Cardiac fibroblast (primary cell): ENCODE measurements around the gene GNAS.

Experiments used
- DNase-seq, 2 donors: peaks; one replicate each; pipeline versions ENCODE4 v3.0.0 to v3.0.0-alpha.2; 2010; ENCODE audit warnings: low read depth in 2 of 2
- H3K4me3 ChIP-seq, 2 donors: replicated peaks in 1 of 2; 1 replicate in 1 of 2; 2 replicates in 1 of 2; pipeline ENCODE4 v1.5.1; 2011; ENCODE audit warnings: low read depth in 2 of 2, low read length in 2 of 2, mild to moderate bottlenecking in 2 of 2, moderate library complexity in 1 of 2
- TF ChIP-seq, protein P1 (sequence below): IDR thresholded peaks from one replicate; pipeline ENCODE4 v1.5.1; 2011; ENCODE audit warnings: low read depth, mild to moderate bottlenecking, low read length, inconsistent platforms

Gene GNAS

DNA sequence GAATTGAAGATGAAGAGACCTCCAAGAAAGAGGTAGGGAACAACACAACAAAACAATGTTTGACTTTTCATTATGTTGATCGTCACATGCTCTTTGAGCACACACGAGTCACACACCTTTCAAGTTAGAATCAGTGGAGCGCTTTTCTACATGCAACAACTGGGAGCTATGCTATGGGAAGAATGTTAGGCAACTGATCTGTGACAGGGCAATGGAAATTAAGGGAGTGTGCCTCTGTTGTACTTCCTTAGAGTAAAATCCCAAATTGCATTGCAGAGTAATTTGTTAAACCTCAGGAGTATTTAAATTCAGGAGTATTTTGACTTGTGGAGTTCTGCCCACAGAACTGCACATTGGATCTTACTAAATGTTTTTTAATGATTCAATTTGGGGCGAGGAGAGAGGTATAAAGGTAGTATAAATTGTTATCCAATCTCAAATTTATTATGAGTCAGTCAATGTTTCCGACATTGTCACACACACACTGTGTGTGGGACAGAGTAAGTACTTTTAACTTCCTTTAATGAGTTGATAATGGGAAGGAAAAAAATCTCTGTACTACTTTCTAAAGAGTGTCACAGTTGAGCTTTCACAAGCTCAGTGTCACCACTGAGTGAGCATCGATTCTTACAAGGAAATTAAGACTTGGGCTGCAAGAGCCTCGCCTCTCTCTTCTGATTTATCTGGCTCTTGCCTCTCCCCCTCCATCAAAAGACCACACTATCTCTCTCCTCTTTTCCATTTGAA lies 10.7 kb downstream of the GNAS start:
- H3K4me3 ChIP-seq = no peak overlapping the region
- DNase-seq = no peak
- TF ChIP-seq, protein P1, sequence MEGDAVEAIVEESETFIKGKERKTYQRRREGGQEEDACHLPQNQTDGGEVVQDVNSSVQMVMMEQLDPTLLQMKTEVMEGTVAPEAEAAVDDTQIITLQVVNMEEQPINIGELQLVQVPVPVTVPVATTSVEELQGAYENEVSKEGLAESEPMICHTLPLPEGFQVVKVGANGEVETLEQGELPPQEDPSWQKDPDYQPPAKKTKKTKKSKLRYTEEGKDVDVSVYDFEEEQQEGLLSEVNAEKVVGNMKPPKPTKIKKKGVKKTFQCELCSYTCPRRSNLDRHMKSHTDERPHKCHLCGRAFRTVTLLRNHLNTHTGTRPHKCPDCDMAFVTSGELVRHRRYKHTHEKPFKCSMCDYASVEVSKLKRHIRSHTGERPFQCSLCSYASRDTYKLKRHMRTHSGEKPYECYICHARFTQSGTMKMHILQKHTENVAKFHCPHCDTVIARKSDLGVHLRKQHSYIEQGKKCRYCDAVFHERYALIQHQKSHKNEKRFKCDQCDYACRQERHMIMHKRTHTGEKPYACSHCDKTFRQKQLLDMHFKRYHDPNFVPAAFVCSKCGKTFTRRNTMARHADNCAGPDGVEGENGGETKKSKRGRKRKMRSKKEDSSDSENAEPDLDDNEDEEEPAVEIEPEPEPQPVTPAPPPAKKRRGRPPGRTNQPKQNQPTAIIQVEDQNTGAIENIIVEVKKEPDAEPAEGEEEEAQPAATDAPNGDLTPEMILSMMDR = no peak

DNA sequence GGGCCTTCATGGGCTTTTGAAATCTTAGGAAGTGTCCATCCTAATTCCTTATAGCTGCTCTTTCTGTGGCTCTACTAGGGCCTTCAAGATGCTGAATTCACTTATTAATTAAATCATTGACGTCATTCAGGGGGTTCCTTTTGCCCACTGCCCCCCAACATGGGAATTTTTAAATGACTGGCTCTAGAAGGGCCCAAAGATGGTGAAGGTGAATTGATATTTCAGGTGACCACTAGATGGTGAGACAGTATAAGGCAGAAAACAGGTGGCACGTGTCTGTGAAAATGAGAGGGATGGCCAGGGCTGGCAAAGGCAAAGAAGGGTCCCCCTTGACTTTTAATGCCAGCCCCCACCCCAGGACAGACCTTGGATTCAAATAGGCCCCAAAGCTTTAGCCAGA lies 11.8 kb downstream of the GNAS start:
- DNase-seq = no peak
- TF ChIP-seq, protein P1 = no peak
- H3K4me3 ChIP-seq = no peak overlapping the region

DNA sequence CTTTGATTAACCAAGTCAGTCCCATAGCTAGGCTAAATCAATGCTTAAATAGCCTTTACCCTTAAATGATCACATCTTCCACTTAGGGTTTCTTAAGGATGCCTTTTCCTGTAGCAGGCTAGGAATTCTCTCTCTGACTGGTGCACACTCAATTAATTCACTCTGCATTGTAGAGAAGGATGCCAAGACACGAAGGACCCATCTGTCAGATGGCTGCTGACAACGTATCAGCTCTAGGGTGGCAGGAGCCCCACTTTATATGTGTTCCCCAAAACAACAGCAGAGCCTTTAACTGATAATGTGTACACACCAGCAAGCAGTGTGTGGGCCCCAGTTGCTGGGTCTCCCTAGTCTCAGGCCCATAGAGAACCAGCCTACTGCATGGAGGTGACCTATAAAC lies 13.3 kb downstream of the GNAS start:
- TF ChIP-seq, protein P1 = no peak
- no peak overlapping the region for H3K4me3 ChIP-seq
- no peak for DNase-seq

DNA sequence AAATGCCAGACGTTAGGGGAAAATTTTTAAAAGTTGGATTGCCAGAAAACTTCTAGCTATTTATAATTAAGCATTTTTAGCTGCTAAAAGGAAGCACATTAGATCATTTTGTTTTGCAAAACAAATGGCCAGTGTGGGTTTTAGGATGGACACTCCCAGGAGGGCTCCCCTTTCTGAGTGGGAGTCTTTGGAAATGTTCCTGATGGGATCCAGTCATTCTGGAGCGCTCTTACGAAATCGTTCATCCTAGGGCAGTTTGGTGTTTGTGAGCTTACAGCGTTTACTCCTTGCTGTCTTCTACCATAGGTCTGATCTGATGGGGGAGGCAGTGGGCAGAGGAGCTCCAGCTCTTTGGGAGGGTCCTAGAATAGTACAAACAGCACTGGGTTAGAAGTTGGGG lies 14.7 kb downstream of the GNAS start:
- no peak overlapping the region for H3K4me3 ChIP-seq
- TF ChIP-seq, protein P1 = no peak
- DNase-seq = peak; percentile 31 to 46

DNA sequence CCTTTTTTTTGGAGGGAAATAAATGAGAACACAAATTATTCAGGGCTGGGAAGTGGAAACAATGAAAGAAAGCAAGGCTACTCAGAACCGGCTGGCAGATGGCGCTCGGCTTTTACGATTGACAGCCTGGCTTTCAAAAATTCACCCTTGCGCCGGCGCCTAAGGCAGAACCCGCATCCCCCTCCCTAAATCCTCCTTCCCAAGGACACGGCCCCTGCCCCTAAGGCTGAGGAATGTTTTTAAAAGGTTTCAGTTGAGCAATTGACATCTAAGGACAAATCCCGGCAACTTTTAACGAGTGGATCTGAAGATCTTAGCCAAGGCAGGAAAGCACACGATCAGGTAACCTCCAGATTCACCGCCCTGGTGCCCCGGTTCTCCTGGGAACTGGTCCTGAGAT lies 16.3 kb downstream of the GNAS start:
- TF ChIP-seq, protein P1 = no peak
- no peak for DNase-seq
- no peak overlapping the region for H3K4me3 ChIP-seq

DNA sequence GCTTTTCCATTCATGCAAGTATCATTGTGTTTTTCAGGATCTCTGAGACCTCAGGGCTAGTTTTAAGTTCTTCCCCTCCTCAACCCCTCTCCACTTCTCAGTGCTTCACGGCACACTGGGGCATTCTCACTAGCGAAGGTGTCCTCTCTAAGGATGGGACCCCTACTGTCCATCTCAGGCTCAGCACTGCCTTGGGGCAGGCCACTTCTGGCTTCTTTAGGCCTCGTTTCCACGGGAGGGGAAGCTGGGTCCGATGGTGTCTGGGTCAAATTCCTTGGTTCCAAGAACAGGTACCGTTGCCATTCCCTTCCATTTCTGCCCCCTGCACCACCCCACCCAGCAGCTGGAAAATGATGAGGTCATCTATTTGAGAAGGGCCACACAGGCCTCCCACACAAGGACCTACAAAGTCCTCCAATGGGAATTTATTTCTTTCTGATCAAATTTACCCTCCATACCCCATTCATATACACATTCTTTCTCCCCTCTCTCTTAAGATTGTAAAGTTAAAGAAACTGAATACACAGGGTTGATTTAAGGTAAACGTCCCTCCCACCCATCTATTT lies 17.2 kb downstream of the GNAS start:
- no peak for DNase-seq

More for the DNA sequence above, 17.2 kb downstream of the GNAS start:
- H3K4me3 ChIP-seq = no peak overlapping the region
- TF ChIP-seq, protein P1 = no peak
